Stimulated activated CD8-positive, alpha-beta memory T cell treated with anti-CD3 and anti-CD28 coated beads, Interleukin-2, amount 100 ng/mL, for 1 hour (primary cell): ENCODE results near the gene USP15.
"Not testable (repeated sequence)": the region's sequence is repeated elsewhere in the genome, so short reads cannot be mapped to it uniquely, and the experiment has no call there.

Source experiments
- DNase-seq, 2 donors: peaks; one replicate each; pipeline ENCODE4 v3.0.0-alpha.2; 2020; ENCODE audit warnings: low read depth in 2 of 2

Gene USP15

GRCh38 chr12:62320054-62320453 is 59.9 kb downstream of the USP15 start:
- no peak for DNase-seq

GRCh38 chr12:62323386-62323785 is 63.2 kb downstream of the USP15 start:
- no peak for DNase-seq

GRCh38 chr12:62328296-62328921 is 68.2 kb downstream of the USP15 start:
- no peak for DNase-seq

GRCh38 chr12:62331306-62331705 is 71.1 kb downstream of the USP15 start:
- DNase-seq = no peak

- no peak for DNase-seq
Observed at GRCh38 chr12:62332598-62332997, 72.4 kb downstream of the USP15 start.

- DNase-seq = no peak
Observed at GRCh38 chr12:62335057-62335456, 74.9 kb downstream of the USP15 start.

GRCh38 chr12:62335796-62336195 is 75.6 kb downstream of the USP15 start:
- no peak for DNase-seq

GRCh38 chr12:62337643-62338042 is 77.4 kb downstream of the USP15 start:
- not testable (repeated sequence) for DNase-seq

GRCh38 chr12:62342614-62343303 is 82.6 kb downstream of the USP15 start:
- not testable (repeated sequence) for DNase-seq

GRCh38 chr12:62343304-62344120 is 83.3 kb downstream of the USP15 start:
- not testable (repeated sequence) for DNase-seq

GRCh38 chr12:62344731-62345556 is 84.7 kb downstream of the USP15 start:
- not testable (repeated sequence) for DNase-seq

GRCh38 chr12:62345667-62346066 is 85.5 kb downstream of the USP15 start:
- no peak for DNase-seq

- DNase-seq = no peak
Observed at GRCh38 chr12:62346817-62347216, 86.6 kb downstream of the USP15 start.

GRCh38 chr12:62347922-62348650 is 87.9 kb downstream of the USP15 start:
- DNase-seq = no peak

GRCh38 chr12:62350554-62350953 is 90.3 kb downstream of the USP15 start:
- no peak for DNase-seq

GRCh38 chr12:62351326-62351725 is 91.1 kb downstream of the USP15 start:
- no peak for DNase-seq

- DNase-seq = no peak
Observed at GRCh38 chr12:62361048-62361447, 100.8 kb downstream of the USP15 start.

- DNase-seq = no peak
Observed at GRCh38 chr12:62363506-62363905, 103.3 kb downstream of the USP15 start.

GRCh38 chr12:62364697-62365096 is 104.5 kb downstream of the USP15 start:
- not testable (repeated sequence) for DNase-seq

GRCh38 chr12:62365846-62366245 is 105.6 kb downstream of the USP15 start:
- DNase-seq = not testable (repeated sequence)
